ENCODE measurements around the gene SMYD3.

Gene SMYD3

GRCh38 chr1:246213036-246213435 lies 294.0 kb downstream of the SMYD3 start:
- no peak overlapping the region for H3K4me3 ChIP-seq (replicated peaks; ENCODE audit: low read depth, low read length)
- DNase-seq (ENCODE audit: extremely low read depth, insufficient read length), result no peak
- H3K27me3 ChIP-seq (replicated peaks; ENCODE audit: control insufficient read depth, insufficient read depth, low read length), result no peaks in the 10 kb centered on the region
- TF ChIP-seq, protein P1, sequence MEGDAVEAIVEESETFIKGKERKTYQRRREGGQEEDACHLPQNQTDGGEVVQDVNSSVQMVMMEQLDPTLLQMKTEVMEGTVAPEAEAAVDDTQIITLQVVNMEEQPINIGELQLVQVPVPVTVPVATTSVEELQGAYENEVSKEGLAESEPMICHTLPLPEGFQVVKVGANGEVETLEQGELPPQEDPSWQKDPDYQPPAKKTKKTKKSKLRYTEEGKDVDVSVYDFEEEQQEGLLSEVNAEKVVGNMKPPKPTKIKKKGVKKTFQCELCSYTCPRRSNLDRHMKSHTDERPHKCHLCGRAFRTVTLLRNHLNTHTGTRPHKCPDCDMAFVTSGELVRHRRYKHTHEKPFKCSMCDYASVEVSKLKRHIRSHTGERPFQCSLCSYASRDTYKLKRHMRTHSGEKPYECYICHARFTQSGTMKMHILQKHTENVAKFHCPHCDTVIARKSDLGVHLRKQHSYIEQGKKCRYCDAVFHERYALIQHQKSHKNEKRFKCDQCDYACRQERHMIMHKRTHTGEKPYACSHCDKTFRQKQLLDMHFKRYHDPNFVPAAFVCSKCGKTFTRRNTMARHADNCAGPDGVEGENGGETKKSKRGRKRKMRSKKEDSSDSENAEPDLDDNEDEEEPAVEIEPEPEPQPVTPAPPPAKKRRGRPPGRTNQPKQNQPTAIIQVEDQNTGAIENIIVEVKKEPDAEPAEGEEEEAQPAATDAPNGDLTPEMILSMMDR (IDR thresholded peaks at IDR 0.05; ENCODE audit: insufficient read depth, low read length, poor library complexity, severe bottlenecking), result no peak
- no peaks in the 10 kb centered on the region for H3K36me3 ChIP-seq (ENCODE audit: control insufficient read depth, insufficient read depth, low read length)

GRCh38 chr1:246212013-246212412 lies 295.1 kb downstream of the SMYD3 start:
- Histone ChIP-seq H3K27me3 (replicated peaks; ENCODE audit: control insufficient read depth, insufficient read depth, low read length) (no peaks in the 10 kb centered on the region), H3K4me3 (replicated peaks; ENCODE audit: low read depth, low read length) (no peak overlapping the region), H3K36me3 (ENCODE audit: control insufficient read depth, insufficient read depth, low read length) (no peaks in the 10 kb centered on the region)
- DNase-seq (ENCODE audit: extremely low read depth, insufficient read length), result no peak
- TF ChIP-seq, protein P1 (IDR thresholded peaks at IDR 0.05; ENCODE audit: insufficient read depth, low read length, poor library complexity, severe bottlenecking), result no peak

GRCh38 chr1:246210756-246211155 lies 296.3 kb downstream of the SMYD3 start:
- DNase-seq (ENCODE audit: extremely low read depth, insufficient read length), result no peak

DNA sequence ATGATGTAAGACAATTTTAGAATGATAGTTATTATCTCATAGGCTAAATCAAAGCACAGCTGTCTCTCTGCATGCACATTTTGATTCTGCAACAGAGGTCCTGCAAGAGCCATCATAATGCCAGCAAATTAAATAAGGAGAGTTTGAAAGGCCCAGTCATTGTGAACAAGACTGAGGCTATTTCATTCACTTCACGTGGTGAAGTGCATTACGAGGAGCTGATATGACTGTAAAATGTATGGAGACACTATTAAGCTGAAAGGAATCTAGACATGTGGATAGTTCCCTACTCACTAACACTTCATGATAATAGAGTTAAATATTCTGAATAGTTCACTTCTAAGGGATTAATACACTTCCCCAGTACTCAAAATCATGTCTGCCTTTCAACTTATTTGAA lies 299.0 kb downstream of the SMYD3 start:
- no peak overlapping the region for H3K4me3 ChIP-seq (replicated peaks; ENCODE audit: low read depth, low read length)
- no peak for DNase-seq (ENCODE audit: extremely low read depth, insufficient read length)
- no peaks in the 10 kb centered on the region for H3K36me3 ChIP-seq (ENCODE audit: control insufficient read depth, insufficient read depth, low read length)
- no peaks in the 10 kb centered on the region for H3K27me3 ChIP-seq (replicated peaks; ENCODE audit: control insufficient read depth, insufficient read depth, low read length)
- TF ChIP-seq, protein P1 (IDR thresholded peaks at IDR 0.05; ENCODE audit: insufficient read depth, low read length, poor library complexity, severe bottlenecking), result no peak

More at GRCh38 chr1:246210756-246211155, 296.3 kb downstream of the SMYD3 start:
- H3K4me3 ChIP-seq (replicated peaks; ENCODE audit: low read depth, low read length), result no peak overlapping the region
- no peaks in the 10 kb centered on the region for H3K36me3 ChIP-seq (ENCODE audit: control insufficient read depth, insufficient read depth, low read length)
- TF ChIP-seq, protein P1 (IDR thresholded peaks at IDR 0.05; ENCODE audit: insufficient read depth, low read length, poor library complexity, severe bottlenecking), result no peak
- no peaks in the 10 kb centered on the region for H3K27me3 ChIP-seq (replicated peaks; ENCODE audit: control insufficient read depth, insufficient read depth, low read length)

DNA sequence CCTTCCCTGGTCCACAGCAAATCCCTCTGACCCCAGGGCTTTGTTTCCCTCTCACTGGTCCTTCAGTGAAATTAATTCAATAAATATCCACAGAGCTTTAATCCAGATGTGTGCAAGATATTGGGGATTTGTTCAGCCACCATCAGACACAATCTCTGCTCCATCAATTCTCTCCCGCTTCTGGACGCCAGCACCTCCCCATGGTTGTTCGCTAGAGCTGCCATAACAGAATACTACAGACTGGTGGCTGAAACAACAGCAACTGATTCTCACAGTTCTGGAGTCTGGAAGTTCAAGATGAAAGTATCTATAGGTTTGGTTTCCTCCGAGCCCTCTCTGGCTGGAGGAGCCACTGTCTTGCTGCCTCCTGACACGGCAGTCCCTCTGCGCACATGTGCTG lies 303.9 kb downstream of the SMYD3 start:
- H3K36me3 ChIP-seq (ENCODE audit: control insufficient read depth, insufficient read depth, low read length), result no peaks in the 10 kb centered on the region
- no peak overlapping the region for H3K4me3 ChIP-seq (replicated peaks; ENCODE audit: low read depth, low read length)
- H3K27me3 ChIP-seq (replicated peaks; ENCODE audit: control insufficient read depth, insufficient read depth, low read length), result no peaks in the 10 kb centered on the region
- DNase-seq (ENCODE audit: extremely low read depth, insufficient read length), result no peak
- TF ChIP-seq, protein P1 (IDR thresholded peaks at IDR 0.05; ENCODE audit: insufficient read depth, low read length, poor library complexity, severe bottlenecking), result no peak

- TF ChIP-seq, protein P1 (IDR thresholded peaks at IDR 0.05; ENCODE audit: insufficient read depth, low read length, poor library complexity, severe bottlenecking), result no peak
- Histone ChIP-seq H3K36me3 (ENCODE audit: control insufficient read depth, insufficient read depth, low read length) (no peaks in the 10 kb centered on the region), H3K4me3 (replicated peaks; ENCODE audit: low read depth, low read length) (no peak overlapping the region), H3K27me3 (replicated peaks; ENCODE audit: control insufficient read depth, insufficient read depth, low read length) (no peaks in the 10 kb centered on the region)
- no peak for DNase-seq (ENCODE audit: extremely low read depth, insufficient read length)
Measured at GRCh38 chr1:246200738-246201137, 306.3 kb downstream of the SMYD3 start.

Measured in GM06990 (cell line).